ENCODE results near the gene NUDC.

GRCh38 chr1:26950602-26951001, 29.1 kb downstream of the NUDC start:
- TF ChIP-seq CTCF (IDR thresholded peaks at IDR 0.05) (no peak), POLR2A (IDR thresholded peaks at IDR 0.05) (no peak)
